Umbilical cord (tissue), 2 donors: ENCODE measurements around the gene NQO1. TPM values are rescaled to one million over a fixed set of nuclear protein-coding genes. Genes with fewer than 3 reads are reported as not detected.
A peak's percentile ranks its signal among the peaks of the same experiment; 100 is the strongest.
"Not testable (repeated sequence)": the region's sequence is repeated elsewhere in the genome, so short reads cannot be mapped to it uniquely, and the experiment has no call there.

ENCODE experiments used
- DNase-seq: peaks from one replicate; pipeline ENCODE4 v3.0.0-alpha.2; 2015; ENCODE audit warnings: low spot score
- total RNA-seq: library from RNA; depleted of rRNA; stranded (reverse); fragments of >200 nt; gene quantifications from one replicate; pipeline ENCODE4 v1.2.3, GENCODE V29; 2014; ENCODE audit warnings: low replicate concordance; ENCODE audit not compliant: insufficient read depth

The NQO1 gene
- total RNA-seq, 1 donor from 2014 or later = 15.2 TPM

GRCh38 chr16:69744363-69745231 lies 18.2 kb upstream of the NQO1 start:
- DNase-seq = no peak

GRCh38 chr16:69741951-69742904 lies 15.9 kb upstream of the NQO1 start:
- peak; percentile 30 for DNase-seq

- DNase-seq = no peak
Measured at GRCh38 chr16:69741519-69741918, 15.2 kb upstream of the NQO1 start.

- no peak for DNase-seq
Measured at GRCh38 chr16:69732101-69732500, 5.7 kb upstream of the NQO1 start.

GRCh38 chr16:69731280-69731679 lies 4.9 kb upstream of the NQO1 start:
- not testable (repeated sequence) for DNase-seq

GRCh38 chr16:69729030-69729429 lies 2.7 kb upstream of the NQO1 start:
- not testable (repeated sequence) for DNase-seq

- no peak for DNase-seq
Measured at GRCh38 chr16:69727916-69728270, 1.5 kb upstream of the NQO1 start.

GRCh38 chr16:69725480-69726312 lies 664 bp downstream of the NQO1 start:
- no peak for DNase-seq

GRCh38 chr16:69724981-69725479 lies 1.3 kb downstream of the NQO1 start:
- DNase-seq = no peak

- DNase-seq = no peak
Measured at GRCh38 chr16:69724414-69724873, 1.9 kb downstream of the NQO1 start.

GRCh38 chr16:69721441-69721957 lies 4.9 kb downstream of the NQO1 start:
- DNase-seq = no peak

GRCh38 chr16:69720822-69721430 lies 5.4 kb downstream of the NQO1 start:
- DNase-seq = no peak

GRCh38 chr16:69718111-69718764 lies 8.1 kb downstream of the NQO1 start:
- DNase-seq = no peak

- no peak for DNase-seq
Measured at GRCh38 chr16:69717066-69717465, 9.3 kb downstream of the NQO1 start.

- DNase-seq = no peak
Measured at GRCh38 chr16:69712914-69713581, 13.3 kb downstream of the NQO1 start.

- DNase-seq = no peak
Measured at GRCh38 chr16:69712277-69712676, 14.1 kb downstream of the NQO1 start.

GRCh38 chr16:69711115-69711740 lies 15.1 kb downstream of the NQO1 start:
- no peak for DNase-seq

GRCh38 chr16:69709456-69710084 lies 16.8 kb downstream of the NQO1 start:
- DNase-seq = peak; percentile 67
